Kidney tubule cell (primary cell): ENCODE measurements around the gene ATAD2B.
"Not testable (repeated sequence)": the region's sequence is repeated elsewhere in the genome, so short reads cannot be mapped to it uniquely, and the experiment has no call there.

ENCODE experiments used
- DNase-seq: peaks from one replicate; pipeline ENCODE4 v3.0.0-alpha.2; 2018; ENCODE audit warnings: low spot score

Gene ATAD2B

DNA sequence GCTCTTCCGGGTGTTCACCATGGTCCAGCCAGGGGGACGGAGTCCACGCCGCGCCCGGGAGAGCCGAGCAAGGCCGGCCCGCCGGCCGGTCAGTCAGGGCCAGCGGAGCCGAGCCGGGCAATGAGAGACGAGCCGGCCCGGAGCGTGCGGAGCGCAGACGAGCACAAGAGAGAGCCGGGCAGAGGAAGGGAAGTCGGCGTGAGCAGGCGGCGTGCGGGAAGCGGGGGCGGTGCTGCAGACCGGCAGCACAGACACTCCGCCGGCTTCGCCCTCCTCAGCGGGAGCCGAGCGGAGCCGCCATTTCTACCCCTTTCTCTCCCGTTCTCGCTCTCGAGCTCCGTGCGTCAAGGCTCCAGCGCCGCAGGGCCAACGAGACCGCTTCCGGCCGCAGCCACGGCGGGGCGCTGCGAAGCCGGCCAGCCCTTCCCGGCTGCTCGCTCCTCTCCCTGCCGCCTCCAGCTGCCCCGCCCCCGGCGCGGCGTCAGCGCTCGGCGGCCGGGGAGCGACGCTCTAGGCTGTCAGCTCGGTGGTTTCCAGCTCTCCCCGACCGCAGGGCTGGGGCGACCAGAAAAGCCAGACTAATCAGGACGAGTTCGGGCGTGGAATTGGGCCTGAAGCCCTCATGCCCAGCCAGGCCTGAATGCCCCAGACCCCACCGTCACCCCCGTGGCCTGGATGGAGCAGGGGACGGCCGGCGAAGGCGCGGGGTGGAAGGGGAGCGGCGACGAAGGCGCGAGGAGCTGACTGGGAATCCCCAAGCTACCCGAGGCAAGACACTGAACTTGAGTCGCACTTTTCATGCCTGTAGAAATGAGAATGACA, at the start of gene ATAD2B:
Gene ATAD2B, minus strand, starts transcription at position 374 of the 822 bp plus-strand sequence. Its CDS starts 353 bp downstream, at position 21.
- DNase-seq: peak; percentile 97

DNA sequence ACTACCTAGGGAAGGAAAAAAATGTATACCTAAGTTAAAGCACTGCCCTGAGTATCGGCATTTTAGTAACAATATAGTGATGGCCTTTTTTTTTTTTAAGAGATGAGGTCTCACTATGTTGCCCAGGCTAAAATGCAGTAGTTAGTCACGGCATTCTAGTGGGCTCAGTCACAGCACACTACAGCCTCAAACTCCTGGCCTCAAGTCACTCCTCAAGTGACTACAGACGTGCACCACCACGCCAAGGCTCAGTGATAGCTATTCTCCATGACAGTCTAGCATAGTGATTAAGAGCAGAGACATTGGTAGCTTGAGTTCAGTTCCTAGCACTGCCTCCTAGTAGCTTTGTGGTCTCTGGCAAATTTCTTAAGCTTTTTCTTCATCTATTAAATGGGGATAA, 40.9 kb upstream of the ATAD2B start:
- no peak for DNase-seq

DNA sequence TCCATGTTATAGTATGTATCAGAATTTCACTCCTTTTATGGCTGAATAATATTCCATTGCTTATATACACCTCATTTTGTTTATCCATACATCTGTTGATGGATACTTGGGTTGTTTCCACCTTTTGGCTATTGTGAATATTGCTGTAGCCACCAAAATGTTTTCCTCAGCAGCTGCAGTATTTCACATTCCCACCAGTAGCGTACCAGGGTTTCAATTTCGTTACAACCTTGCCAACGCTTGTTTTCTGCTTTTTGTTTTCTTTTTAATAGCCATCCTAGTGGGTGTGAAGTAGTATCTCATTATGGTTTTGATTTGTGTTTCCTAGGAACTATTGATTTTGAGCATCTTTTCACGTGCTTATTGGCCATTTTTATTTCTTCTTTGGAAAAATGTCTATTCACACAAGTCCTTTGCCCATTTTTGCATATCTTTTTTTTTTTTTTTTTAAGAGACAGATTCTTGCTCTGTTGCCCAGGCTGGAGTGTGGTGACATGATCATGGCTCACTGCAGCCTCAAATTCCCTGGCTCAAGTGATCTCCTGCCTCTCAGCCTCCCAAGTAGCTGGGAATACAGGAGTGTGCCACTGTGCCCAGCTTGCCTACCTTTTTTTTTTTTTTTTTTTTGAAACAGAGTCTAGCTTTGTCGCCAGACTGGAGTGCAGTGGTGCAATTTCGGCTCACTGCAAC, 27.5 kb upstream of the ATAD2B start:
- no peak for DNase-seq

DNA sequence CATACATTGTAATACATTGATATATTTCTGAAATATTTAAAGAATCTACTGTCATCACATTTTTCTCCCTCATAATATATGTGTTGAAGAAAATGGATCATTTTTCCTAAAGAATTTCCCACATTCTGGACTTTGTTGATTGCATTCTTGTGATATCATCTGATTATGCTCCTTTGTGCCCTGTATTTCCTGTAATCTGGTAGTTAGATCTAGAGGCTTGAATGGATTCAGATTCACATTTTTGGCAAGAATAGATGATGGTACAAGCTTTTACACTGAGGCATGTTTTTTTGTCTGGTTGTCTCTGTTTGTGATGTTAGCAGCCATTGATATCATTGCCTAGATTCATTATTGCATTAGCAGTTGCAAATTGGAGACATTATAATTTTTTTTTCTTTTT, 26.7 kb upstream of the ATAD2B start:
- no peak for DNase-seq

DNA sequence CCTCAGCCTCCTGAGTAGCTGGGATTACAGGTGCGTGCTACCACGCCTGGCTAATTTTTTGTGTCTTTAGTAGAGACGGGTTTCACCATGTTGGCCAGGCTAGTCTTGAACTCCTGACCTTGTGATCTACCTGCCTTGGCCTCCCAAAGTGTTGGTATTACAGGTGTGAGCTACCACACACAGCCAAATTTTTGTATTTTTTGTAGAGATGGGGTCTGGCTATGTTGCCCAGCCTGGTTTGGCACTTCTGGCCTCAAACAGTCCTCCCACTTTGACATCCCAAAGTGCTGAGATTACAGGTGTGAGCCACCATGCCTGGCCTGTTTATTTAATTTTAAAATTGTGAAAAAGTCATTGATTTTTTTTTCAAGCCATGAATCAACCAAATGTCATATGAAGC, 25.6 kb upstream of the ATAD2B start:
- not testable (repeated sequence) for DNase-seq

- DNase-seq: no peak
Measured at GRCh38 chr2:23947350-23947749, 20.4 kb upstream of the ATAD2B start.

DNA sequence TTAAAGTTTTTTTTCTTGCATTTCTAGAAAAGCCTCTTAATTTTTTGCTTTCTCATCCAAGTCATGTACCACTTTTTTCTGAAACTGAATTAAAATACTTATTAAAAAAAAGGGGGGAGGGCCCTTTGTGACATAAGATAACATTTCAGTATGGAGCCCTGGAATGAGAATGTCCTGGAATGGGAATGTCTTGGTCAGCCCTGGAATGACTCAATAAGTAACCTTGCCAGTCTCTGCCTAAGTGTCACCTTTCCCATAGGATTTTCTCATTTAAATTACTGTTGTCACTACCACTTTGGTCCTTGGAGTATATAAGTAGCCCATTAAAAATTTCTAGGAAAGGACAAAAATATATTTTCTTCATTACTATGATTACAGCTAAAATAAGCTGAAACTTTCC, 18.1 kb upstream of the ATAD2B start:
- DNase-seq: peak; percentile 21

DNA sequence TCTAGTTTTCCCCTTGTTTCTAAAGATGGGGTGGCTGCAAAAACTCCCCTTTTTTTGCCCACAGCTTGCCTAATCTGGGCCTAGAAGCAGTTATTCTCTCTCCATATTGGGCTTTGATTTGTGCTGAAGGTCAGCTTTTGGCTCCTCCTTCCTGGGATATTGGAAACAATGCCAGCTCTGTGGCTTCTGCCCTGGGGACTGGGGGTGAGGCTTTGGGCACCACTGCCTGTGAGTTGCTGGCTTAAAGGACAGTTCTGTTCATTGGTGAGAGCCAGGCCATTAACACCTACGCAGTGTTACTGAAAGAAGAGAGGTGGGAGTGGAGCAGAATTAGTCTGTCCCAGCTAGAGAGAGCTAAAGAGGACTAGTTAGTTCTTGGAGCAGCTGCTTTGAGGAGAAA, 17.6 kb upstream of the ATAD2B start:
- DNase-seq: no peak

- no peak for DNase-seq
Measured at GRCh38 chr2:23943666-23944065, 16.7 kb upstream of the ATAD2B start.

- DNase-seq: no peak
Measured at GRCh38 chr2:23941644-23942043, 14.7 kb upstream of the ATAD2B start.

GRCh38 chr2:23940718-23941620, 14.0 kb upstream of the ATAD2B start:
- peak; percentile 57 for DNase-seq

DNA sequence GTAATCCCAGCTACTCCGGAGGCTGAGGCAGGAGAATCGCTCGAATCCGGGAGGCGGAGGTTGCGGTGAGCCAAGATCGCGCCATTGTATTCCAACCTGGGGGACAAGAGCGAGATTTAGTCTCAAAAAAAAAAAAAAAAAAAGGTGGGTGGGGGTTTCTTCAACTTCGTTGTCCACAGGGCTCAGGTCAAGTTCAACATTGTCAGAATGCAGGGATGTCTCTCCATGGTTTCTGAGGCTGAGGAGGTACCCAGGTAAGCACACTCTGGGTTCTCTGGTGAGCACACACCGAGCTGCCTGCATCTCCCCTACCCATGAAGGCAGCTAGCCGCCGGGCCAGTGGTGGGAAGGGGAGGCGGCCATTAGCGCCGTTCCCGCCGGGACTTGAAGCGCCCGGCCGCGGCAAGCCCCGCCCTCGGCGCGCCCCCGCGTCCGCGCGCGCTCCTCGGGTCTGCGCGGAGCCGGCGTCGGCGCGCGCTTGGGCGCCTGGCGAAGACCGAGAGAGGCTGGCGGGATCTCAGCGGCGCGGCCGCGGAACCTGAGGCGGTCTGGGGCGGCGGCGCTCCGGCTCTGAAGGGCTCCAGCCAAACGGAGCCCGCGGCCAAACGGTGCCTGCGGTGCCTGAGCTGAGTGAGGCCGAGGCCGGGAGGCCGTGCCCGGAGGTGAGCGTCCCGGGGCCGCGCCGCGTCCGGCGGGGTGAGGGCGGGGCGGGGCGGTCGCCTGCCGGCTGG, 13.2 kb upstream of the ATAD2B start, which contains the start of gene UBXN2A:
Gene UBXN2A, plus strand, starts transcription at position 477 of the 731 bp plus-strand sequence. CDS start 17,852 bp downstream, outside the sequence.
- peak; percentile 87 for DNase-seq

DNA sequence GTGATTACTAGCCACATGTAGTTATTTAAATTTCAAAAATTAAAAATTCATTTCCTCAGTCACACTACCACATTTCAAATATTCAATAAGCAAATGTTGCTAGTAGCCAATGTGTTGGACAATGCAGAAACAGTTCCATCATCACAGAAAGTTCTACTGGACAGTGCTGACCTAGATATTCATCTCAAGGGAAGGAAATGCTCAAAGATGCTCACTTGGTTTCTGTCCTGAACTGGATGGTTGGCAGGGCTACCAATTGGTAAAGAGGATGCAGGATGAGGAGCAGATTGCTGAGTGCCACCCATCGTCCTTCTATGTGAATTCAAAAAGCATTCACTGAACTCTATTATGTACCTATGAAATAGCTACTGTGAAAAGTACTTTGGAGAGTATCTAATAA, 7.3 kb upstream of the ATAD2B start:
- DNase-seq: no peak

DNA sequence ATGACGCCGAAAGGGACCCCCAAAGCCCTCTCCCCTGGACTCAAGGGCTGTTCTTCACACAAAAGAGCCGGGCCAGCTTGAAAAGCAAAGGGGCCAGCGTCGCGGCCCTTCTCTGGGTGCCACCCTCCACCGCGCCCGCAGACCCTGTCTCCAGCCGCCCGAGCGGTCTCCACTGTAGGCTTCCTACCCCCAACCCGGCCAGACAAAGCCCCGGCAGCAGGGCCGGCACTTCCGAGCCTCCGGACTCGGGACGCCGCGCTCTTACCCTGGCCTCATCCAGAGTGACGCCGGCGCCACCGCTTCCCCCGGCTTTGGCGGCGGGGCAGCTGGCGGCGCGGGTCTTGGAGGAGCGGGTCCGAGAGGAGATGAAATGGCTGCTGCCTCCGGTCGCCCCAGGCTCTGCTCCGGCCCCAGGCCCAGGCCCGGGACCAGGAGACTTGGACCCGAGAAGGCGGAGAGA, 603 bp downstream of the ATAD2B start:
- DNase-seq: peak; percentile 49

- peak; percentile 76 for DNase-seq
Measured at GRCh38 chr2:23925702-23926289, 1.1 kb downstream of the ATAD2B start.

- DNase-seq: no peak
Measured at GRCh38 chr2:23924589-23925359, 2.1 kb downstream of the ATAD2B start.

DNA sequence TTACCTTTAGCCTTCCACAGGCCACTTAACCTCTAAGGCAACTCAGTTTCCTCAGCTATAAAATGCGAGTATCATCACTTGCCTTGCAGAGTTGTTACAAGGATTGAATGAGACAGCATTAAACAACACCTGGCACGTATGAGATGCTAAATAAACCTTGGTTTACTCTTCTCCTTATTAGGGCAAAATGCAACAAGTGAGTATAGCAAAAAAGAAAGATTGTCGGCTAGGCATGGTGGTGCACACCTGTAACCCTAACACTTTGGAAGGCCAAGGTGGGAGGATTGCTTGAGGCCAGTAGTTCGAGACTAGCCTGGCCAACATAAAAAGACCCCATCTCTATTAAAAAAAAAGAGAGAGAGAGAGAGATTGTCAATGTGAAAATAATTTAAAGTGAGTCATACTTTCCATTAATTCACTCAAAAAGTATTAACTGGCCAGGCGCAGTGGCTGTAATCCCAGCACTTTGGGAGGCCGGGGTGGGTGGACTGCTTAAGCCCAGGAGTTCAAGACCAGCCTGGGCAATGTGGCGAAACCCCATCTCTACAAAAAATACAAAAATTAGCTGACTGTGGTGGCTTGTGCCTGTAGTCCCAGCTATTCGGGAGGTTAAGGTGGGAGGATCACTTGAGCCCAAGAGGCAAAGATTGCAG, 8.0 kb downstream of the ATAD2B start:
- no peak for DNase-seq

DNA sequence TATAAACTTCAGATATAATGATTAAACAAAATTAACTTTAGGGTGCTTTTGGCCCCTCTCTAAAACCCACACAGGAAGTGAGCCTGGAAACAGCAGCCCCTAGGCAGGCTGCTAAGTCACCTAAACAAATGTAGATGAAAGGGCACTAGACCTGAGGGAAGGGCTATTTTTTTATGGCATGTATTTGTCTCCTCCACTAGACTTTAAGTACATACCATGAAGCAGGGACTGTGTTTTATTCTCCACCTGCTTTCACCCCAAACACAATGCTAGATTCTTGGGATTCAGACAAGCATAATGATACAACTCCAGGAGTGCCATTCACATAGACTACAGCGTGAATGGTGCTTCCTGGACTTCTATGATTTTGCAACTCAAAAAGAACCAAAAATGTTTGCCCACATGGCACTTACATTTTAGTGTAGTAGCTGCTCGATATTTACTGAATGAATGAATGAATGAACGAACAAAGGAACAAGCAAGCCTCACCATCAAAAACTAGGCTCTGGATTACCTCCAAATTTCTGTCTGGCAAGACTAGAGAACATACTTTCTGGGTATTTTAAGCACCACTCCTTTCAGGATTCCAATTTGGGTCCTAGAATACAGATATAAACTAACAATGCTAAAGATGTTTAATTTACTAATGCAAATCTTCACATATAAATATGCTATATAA, 10.1 kb downstream of the ATAD2B start:
- no peak for DNase-seq

- no peak for DNase-seq
Measured at GRCh38 chr2:23915327-23915726, 11.6 kb downstream of the ATAD2B start.
